Measurements from ENCODE around the gene ZNF536. TPM values are rescaled to one million over a fixed set of nuclear protein-coding genes. Genes with fewer than 3 reads are reported as not detected.

The ZNF536 gene
- total RNA-seq, 2 donors from 2014 or later: 0.41 to 1.5 TPM

- no peaks in the 10 kb centered on the region for H3K27me3 ChIP-seq (replicated peaks; ENCODE audit: insufficient read depth)
- no peak overlapping the region for H3K4me3 ChIP-seq
- H3K27ac ChIP-seq: no peak overlapping the region
- ATAC-seq (ENCODE audit: insufficient number of reproducible peaks, low FRiP score, low read depth) (no peak), DNase-seq (ENCODE audit: low spot score) (no peak)
- H3K9me3 ChIP-seq: no peaks in the 10 kb centered on the region
- no peaks in the 10 kb centered on the region for H3K36me3 ChIP-seq
- H3K4me1 ChIP-seq (ENCODE audit: control insufficient read depth in 1 of 2, low read depth in 2 of 2): no peaks in the 10 kb centered on the region
- no peak for TF ChIP-seq CTCF (IDR thresholded peaks at IDR 0.05)
Observed at GRCh38 chr19:30516531-30516930, 144.3 kb downstream of the ZNF536 start.

GRCh38 chr19:30518965-30519606 lies 146.9 kb downstream of the ZNF536 start:
- H3K27ac ChIP-seq: no peak overlapping the region
- TF ChIP-seq CTCF (IDR thresholded peaks at IDR 0.05): no peak
- H3K4me3 ChIP-seq: no peak overlapping the region
- H3K27me3 ChIP-seq (replicated peaks; ENCODE audit: insufficient read depth): no peaks in the 10 kb centered on the region
- H3K4me1 ChIP-seq (ENCODE audit: control insufficient read depth in 1 of 2, low read depth in 2 of 2): no peaks in the 10 kb centered on the region
- H3K9me3 ChIP-seq: no peaks in the 10 kb centered on the region
- ATAC-seq (ENCODE audit: insufficient number of reproducible peaks, low FRiP score, low read depth) (no peak), DNase-seq (ENCODE audit: low spot score) (no peak)
- no peaks in the 10 kb centered on the region for H3K36me3 ChIP-seq

- TF ChIP-seq CTCF (IDR thresholded peaks at IDR 0.05): no peak
- H3K27ac ChIP-seq: no peak overlapping the region
- no peaks in the 10 kb centered on the region for H3K4me1 ChIP-seq (ENCODE audit: control insufficient read depth in 1 of 2, low read depth in 2 of 2)
- H3K9me3 ChIP-seq: no peaks in the 10 kb centered on the region
- H3K4me3 ChIP-seq: no peak overlapping the region
- ATAC-seq (ENCODE audit: insufficient number of reproducible peaks, low FRiP score, low read depth) (no peak), DNase-seq (ENCODE audit: low spot score) (no peak)
- no peaks in the 10 kb centered on the region for H3K36me3 ChIP-seq
- H3K27me3 ChIP-seq (replicated peaks; ENCODE audit: insufficient read depth): no peaks in the 10 kb centered on the region
Observed at GRCh38 chr19:30519607-30520205, 147.5 kb downstream of the ZNF536 start.

- no peaks in the 10 kb centered on the region for H3K4me1 ChIP-seq (ENCODE audit: control insufficient read depth in 1 of 2, low read depth in 2 of 2)
- no peaks in the 10 kb centered on the region for H3K27me3 ChIP-seq (replicated peaks; ENCODE audit: insufficient read depth)
- H3K4me3 ChIP-seq: no peak overlapping the region
- DNase-seq (ENCODE audit: low spot score): no peak
- H3K27ac ChIP-seq: no peak overlapping the region
- no peak for ATAC-seq (ENCODE audit: insufficient number of reproducible peaks, low FRiP score, low read depth)
- TF ChIP-seq CTCF (IDR thresholded peaks at IDR 0.05): no peak
- H3K36me3 ChIP-seq: no peaks in the 10 kb centered on the region
- no peaks in the 10 kb centered on the region for H3K9me3 ChIP-seq
Observed at GRCh38 chr19:30520735-30521479, 148.7 kb downstream of the ZNF536 start.

- no peak for DNase-seq (ENCODE audit: low spot score)
- H3K9me3 ChIP-seq: no peaks in the 10 kb centered on the region
- no peak for TF ChIP-seq CTCF (IDR thresholded peaks at IDR 0.05)
- H3K4me1 ChIP-seq (ENCODE audit: control insufficient read depth in 1 of 2, low read depth in 2 of 2): no peaks in the 10 kb centered on the region
- no peak overlapping the region for H3K4me3 ChIP-seq
- H3K36me3 ChIP-seq: no peaks in the 10 kb centered on the region
- no peak overlapping the region for H3K27ac ChIP-seq
- H3K27me3 ChIP-seq (replicated peaks; ENCODE audit: insufficient read depth): no peaks in the 10 kb centered on the region
- ATAC-seq (ENCODE audit: insufficient number of reproducible peaks, low FRiP score, low read depth): no peak
Observed at GRCh38 chr19:30521937-30522336, 149.8 kb downstream of the ZNF536 start.

Measured in thoracic aorta (tissue), 2 donors.